Karpas-422 (cell line): Measurements from ENCODE around the gene FADS1. TPM values are rescaled to one million over a fixed set of nuclear protein-coding genes. Genes with fewer than 3 reads are reported as not detected.

Experiments used
- total RNA-seq: library from RNA; depleted of rRNA; stranded (reverse); fragments of >200 nt; shearing (Covaris generic); gene quantifications from 2 replicates; pipeline ENCODE4 v1.2.3, GENCODE V29; 2014; ENCODE audit warnings: low replicate concordance; rRNA removed

FADS1 gene
- total RNA-seq, 1 experiment from 2014 or later = 80.3 TPM

Other genes with a start within 250 kb of the FADS1 start
- gene SYT7, start 235.9 kb downstream of the FADS1 start, total RNA-seq = not detected in 2 replicates
- not detected in 2 replicates for gene DAGLA, start 136.6 kb downstream of the FADS1 start, total RNA-seq
- 0.32 TPM in 1 of 2 replicates, not detected in the other for gene MYRF, start 64.4 kb downstream of the FADS1 start, total RNA-seq
- 81.3 and 303 TPM in 2 replicates for gene TMEM258, start 24.4 kb downstream of the FADS1 start, total RNA-seq
- gene FEN1, start 24.1 kb downstream of the FADS1 start, total RNA-seq = 18.0 and 32.4 TPM in 2 replicates
- gene FADS2, start 11.3 kb upstream of the FADS1 start, total RNA-seq = 74.0 and 75.7 TPM in 2 replicates
- 39.5 and 70.4 TPM in 2 replicates for gene FADS3, start 74.5 kb upstream of the FADS1 start, total RNA-seq
- gene RAB3IL1, start 100.6 kb upstream of the FADS1 start, total RNA-seq = not detected in 2 replicates
- gene BEST1, start 133.3 kb upstream of the FADS1 start, total RNA-seq = 1.7 and 1.9 TPM in 2 replicates
- 209 and 392 TPM in 2 replicates for gene FTH1, start 150.6 kb upstream of the FADS1 start, total RNA-seq